AG08396 (cell line): ENCODE data around the gene SETBP1.
A peak's percentile ranks its signal among the peaks of the same experiment; 100 is the strongest.

ENCODE experiments used
- DNase-seq: peaks from one replicate; pipeline ENCODE4 v3.0.0; 2012; ENCODE audit warnings: low spot score, mixed read lengths

Gene SETBP1

DNA sequence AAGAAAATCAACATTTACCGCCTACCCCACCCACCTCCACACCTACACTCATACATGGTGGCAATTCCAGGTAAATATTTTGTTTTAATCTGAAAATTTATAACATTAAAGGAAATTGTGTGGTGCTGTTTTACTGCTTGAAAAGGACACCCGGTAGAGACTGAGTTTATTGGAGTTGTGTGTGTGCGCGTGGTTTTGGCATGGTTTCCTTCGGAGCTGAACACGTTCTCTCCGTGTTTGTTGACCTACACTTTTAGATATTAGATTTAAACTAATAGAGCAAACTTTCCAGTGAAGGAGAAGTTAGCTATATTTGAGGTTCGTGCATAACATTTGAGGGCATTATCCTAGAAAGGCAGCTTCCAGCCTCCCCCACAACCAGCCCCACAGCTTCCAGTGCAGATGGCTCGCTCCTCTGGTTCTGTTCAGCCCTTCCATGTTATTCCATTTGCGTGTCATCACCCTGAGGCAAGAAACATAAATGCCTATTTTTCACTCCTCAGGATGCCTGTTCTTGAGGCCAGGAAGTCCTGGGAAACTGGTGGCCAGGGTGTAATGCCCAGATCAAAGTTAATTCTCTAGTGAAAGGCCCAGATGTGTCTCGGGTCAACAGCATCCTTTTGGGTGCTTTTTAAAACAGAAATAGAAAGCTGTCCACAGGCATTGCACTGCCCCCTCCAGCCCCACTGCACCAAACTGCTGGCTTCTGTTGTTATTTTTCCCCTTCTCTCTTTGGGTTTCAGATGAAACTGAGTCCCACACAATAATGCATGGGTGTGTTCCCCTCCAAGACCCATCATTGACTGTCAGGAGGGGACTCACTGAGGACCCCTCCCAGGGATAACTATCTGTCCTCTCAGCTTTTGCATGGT, 190.2 kb downstream of the SETBP1 start:
- DNase-seq = no peak

DNA sequence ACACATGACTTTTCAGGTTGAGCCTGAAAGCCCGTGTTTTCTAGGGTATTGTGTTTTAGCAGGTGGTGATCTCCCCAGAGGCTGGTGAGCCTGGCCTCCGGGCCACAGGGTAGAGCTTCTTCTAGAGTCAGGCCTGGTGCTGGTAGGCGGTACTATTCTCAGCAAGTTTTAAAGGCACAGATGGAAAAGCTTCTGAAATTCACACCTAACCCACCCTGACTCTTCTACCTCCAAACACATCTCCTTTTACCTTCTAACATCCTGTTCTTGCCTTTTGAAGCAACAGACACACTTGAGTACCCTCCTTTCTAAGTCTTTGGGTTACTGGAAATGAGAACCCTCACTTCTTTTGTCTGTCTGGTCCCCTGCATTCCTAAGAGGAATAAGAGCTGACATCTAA, 191.1 kb downstream of the SETBP1 start:
- DNase-seq = no peak

DNA sequence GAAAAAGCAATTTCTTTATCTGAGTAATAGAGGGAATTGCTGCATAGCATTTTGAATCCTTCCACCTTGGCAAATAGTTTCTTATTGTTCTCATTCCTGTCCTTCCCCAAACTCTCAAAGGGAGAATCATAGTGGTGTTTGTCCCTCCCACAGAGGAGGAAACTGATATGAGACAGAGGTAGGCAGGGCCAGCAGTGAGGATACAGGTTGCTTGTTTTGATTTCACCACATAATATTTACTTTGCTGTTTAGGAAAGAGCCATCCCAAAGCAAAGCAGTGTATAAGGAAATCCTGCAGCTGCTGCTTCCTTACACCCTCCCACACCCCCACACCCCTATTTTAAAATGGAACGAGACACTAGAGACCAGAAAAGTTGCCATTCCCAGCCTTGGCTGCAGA, 195.3 kb downstream of the SETBP1 start:
- DNase-seq = no peak

DNA sequence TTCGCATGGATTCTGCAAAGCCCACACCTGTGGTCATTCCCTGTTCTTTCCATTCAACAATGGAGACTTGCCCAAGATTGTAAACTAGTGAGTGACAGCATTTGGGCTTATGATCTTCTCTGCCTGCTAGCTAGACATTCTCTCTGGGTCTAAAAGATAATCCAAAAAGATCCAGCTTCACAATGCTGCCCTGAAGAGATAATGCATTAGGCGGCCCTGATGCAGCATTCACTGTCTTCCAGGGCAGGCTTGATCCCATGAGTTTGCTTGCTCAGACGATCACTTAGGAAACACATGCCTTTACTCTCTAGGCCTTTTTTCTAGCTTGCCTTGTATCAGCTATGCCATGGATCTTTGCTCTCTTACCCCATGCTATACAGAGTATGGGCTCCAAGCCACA, 196.1 kb downstream of the SETBP1 start:
- no peak for DNase-seq

DNA sequence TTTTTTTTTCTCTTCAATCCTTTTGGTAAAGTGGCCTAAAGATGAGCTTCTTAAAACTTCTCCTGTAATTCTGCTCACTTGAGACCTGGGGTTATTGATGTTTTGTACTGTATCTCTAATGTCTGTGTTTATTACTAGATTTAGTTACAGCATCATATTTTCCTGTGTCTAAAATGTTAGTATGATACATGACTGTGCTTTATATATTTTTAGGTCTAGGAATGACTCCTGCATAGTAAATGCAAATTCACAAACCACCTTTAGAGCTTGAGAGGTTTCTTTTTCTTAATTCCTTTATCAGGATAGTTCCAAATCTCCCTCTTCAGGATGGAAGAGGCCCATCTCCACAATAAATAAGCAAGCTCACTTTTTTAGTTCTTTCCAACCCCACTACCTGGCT, 197.6 kb downstream of the SETBP1 start:
- no peak for DNase-seq

DNA sequence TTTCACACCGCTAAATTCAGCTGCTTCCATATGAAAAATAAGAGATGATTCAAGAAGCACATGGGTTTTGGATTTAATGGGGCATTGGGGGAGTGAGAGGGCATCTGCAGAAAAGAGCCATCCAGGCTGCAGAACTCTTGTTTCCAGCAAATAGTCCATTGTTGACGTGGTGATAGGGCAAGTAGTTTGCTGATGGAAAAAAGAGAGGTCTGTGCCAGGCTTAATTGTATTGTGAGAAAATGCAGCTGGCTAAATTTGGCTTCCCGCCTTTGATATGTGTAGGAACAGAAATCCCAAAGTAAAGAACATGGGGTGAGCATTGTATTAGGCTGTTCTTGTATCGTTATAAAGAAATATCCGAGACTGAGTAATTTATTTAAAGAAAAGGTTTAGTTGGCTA, 199.5 kb downstream of the SETBP1 start:
- DNase-seq = no peak

DNA sequence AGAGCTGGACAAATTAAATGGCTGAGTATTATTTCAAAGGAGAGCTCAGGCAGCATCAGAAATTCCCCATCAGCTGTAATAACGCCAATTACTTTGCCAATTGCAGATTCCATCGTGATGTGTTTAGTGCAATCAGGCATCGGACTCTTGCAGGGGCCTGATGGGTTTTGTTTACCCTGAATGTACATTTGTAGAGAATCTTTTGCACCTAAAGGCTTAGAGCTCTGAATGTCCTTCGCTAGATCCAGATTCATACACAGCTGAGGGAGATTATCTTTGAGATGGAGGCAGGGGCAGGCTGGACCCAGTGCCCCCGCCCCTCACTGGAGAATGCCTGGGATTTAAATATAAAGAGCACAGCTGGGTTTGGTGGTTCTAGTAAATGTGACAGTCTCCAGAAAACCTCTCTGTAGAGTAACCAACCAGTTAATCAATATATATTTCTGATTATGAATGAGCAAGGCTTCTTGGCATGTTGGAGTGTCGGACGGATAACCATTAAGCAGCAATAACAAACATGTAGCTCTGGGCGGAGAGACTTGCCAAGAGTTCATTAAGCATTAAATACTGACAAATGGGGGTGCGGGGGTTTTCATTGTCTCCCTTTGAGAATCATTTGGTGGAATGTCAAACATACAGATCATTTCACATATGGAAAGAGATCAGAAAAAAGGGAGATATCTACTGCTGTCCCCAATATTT, 200.9 kb downstream of the SETBP1 start:
- no peak for DNase-seq

DNA sequence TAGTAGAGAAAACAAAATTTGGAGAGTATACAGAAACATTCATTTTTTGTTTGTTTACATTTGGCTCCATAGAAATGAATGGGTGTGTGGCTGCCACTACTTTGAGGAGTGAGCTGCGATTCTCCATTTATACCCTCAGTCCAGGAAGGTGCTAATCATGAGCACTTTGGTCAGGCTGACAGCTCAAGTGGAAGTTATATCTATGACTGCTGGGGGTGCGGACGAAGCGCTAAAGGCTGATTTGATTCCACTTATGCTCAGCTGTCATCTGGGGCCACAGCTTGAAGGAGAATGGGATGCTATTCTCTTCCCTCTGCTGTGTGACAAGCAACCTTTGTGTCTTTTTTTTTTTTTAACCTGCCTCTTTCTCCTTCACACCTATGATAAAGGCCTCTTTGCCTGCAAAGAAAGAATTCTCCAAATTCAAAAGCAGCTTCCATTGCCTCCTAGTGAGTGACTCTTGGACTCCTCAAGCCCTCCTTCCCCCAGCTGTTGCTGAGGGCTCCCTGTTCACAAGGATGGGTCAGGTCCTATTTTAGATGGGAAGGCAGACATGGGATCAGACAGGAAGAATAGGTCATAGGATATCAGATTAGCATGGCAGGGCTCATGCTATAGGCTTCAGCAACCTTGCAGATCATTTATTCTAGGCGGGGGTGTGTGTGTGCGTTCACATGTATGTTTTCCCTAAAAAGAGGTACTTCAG, 201.6 kb downstream of the SETBP1 start:
- DNase-seq = no peak

DNA sequence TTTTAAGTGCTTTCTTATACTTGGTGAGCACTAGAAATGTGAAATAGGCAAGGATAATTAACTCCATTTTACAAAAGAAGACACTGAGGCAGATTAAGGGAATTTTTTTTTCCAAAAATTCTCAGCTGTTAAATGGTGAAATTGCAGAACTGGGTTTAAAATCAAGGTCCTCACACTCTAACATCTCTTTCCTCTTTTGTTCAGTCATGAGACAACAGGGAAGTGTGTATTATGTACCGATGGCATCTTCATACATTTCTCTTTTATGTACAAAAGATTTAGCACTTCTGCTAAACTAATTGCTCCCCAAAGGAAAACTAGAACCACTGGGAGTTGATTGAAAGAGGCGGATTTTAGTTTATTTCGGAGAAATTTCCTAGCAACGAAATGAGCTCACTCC, 203.0 kb downstream of the SETBP1 start:
- DNase-seq = no peak

DNA sequence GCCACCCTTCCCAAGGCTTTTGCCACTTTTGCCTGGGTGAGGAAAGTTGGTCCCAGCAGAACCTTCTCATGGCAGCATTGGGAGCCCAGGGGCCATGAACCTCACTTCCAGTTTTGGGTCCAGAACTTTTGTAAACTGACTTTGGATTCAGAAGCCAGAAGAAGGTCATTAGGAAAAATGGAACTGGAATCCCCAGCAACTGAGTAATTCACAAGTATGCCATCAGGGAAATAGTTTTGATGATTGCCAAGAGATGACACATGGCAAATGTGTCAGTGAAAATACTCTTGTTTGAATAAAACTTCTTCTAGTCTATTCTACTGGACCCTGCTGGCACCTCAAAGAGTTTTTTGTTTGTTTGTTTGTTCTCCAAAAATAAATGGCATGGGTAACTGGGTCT, 203.7 kb downstream of the SETBP1 start:
- DNase-seq = peak; percentile 18

DNA sequence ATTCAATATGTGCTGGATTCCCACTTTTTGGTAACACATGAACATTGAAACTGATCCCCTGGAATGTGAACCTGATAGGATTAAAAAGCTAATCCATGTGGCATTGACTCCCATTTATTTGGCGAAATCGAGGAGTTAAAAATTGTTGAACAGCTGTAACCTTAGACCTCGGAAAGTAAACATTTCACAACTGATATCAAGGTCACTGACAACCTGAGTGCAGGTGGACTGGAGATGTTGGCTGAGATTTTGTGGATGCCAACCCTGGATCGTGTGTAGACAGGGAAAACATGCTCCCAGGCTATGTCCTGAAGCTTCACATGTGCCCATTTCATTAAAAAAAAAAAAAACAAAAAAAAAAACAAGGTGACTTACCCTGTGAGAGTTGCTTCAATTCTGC, 204.8 kb downstream of the SETBP1 start:
- DNase-seq = no peak

DNA sequence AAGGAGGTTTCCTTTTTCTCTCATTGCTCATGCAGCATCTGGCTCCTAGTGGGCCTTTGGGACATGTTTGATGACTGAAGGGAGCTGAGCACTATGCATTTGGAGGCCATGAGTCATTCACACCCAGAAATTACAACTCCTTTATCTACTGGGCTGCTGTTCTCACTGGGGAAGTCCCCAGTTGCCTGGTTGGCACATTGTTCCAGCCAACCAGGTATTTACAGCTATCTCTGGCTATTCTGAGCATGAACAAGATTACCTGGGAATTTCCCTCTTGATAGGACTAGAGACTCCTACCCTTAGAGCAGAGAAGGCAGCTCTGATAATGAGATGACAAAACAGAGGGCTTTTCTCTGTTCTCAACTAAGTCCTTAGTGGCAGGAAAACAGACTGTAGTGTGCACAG, 206.5 kb downstream of the SETBP1 start:
- peak; percentile 13 for DNase-seq

DNA sequence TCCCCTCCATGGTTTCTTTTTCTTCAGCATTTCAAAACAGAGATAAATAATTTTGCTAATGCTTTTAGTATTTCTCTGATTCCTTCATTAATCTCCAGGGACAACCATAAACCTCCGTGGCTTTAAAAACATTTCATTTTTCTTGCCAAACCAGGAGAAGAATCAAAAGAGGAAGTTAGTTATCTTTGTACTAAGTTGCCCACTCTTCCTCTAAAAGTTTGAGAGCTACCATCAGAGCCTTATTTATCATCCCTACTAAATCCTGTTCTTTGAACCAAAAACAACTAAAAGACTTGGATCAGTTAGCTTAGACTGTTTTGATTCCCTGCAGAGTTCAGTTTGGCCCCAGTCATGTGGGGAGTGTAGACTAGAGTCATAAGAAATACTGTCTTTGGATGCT, 208.4 kb downstream of the SETBP1 start:
- no peak for DNase-seq

DNA sequence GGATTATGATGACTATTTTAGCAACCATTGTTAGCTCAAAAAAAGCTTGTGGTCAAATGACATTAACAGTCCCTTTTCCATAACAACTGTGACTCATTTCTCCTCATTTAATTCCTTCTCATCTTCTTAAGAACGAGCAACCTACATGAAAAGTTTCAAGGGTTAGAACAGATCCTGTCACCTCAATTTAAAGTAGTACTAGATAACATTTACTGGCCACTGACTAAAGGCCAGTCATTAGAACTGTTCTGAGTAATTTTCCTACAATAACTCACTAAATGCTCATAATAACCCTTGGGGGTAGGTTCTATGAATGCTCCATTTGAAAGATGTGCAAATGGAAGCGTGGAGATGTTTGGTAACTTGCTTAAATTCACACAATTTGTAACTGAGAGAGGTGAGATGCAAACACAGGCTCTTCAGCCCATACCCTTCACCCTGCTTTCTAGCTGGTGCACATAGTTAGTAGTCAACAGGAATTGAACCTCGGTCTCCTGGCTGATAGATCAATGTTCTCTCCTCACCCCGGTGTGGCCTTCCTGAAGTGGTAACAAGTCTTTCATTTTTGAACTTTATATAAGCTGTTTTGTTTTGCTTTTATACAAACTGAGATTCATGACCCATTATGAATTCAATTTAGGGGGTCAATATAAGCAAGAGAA, 212.5 kb downstream of the SETBP1 start:
- no peak for DNase-seq

DNA sequence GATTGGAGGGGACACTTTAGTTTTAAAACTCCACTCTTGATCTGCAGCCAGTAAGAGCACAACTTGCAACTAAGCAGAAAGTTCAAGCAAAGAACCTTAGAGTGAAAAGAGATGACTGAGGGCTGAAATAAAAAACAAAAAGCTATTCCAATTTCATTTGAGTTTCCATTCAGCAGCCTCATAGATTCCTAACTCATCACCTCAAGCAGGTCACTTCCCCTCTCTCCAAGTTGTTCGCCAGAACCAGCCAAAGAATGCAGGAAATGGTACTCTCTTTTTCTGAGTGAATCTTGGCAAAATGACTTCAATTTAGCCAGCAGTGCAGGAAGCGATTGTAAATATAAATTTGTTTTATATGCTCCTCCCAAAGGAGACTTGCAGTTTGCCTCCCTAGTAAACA, 213.3 kb downstream of the SETBP1 start:
- DNase-seq = no peak

DNA sequence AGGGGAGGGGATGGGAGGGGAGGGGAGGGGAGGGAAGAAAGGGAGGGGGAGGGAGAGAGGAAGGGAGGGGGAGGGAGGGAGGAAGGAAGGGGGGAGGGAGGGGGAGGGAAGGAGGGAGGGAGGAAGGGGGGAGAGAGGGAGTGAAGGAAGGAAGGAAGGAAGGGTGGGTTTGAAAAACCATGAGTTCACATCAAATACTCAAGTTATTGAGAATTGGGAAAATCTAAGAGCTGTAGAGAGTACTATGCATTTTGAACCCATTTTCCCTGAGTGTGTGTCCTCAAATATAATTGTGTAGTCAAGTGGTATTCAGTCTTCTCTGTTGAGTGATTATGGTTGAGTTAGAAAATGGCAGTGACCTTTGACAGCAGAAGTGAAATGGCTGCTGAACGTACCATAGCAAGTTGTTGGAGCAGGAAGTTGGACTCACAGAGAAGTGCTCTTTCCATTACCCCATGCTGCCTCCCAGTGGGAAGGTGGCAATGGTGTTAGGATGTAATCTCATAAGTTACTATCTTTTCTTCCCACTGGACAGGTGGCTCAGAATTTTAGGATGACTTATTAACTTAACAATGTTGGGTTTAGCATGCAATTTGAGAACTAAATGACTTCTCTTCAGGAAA, 214.6 kb downstream of the SETBP1 start:
- DNase-seq = peak; percentile 42

DNA sequence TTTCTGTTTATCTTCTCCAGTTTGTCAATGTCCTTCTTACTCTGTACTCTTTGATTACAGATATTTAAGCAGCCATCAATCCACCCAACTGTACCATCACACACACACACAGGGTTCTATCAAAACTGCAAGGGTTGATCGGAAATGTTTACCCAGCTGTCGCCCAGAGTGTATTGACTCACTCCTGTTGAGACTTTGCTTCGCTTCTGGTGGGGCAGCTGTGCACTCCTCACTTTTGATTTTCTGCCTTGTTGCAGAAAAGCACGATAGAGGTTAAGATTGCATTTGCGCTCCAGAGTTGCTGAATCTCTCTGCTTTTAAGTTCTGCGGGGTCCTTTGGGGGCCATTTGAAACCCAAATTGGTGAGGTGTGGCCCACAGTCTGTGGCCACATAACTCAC, 216.2 kb downstream of the SETBP1 start:
- no peak for DNase-seq

DNA sequence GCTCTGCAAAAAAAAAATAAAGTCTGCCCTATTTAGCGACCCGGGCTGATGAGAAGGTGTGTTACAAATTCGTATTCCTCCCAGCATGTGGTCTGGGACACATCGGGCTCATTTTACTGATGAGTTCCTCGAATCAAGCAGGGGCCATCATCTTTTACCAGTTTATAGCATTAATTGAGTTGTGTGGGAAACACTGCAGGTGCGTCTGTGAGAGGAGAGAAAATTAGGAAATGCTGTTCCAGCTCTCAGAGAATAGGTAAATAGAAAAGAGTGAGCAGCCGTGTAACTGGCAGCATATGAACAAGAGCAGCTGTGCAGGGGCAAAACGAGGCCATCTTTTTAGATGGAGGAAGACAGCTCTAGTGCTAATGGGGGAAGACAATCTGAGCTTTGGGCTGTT, 216.7 kb downstream of the SETBP1 start:
- no peak for DNase-seq

DNA sequence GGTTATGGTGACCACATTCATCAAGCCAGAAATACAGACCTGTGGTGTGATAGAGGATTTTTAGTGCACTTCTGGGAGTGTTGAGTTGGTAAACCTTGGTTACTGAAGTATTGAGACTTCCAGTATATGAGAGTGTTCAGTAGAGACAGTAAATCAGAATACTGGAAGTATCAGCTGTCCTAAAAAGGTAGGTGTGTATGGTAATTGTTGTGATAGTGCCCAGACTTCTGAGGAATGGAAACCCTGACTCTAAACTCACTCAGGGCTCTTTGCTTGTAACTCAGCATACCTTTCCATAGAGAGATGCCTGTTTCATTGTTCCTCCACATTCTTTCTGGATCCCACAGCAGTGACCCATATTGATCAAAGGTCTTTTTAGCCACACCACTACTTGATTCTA, 217.1 kb downstream of the SETBP1 start:
- no peak for DNase-seq

DNA sequence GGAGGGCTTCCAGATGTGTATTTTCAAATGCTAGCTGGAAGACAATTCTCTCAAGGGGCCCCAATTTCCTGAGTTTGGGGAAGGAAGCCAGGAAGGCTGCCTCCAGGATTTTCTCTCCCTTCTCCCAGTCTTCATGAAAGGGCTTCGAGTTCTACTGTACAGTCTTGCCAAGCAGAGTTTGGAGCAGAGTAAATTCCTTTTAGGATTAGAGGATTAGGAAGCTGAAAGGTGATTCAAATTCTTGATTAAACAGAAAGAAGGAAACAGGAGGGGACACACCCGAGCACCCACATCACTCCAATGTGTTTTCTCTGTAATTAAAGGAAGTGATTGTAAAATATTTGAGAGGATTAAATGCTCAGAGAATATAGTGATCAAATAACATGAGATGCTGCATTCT, 217.8 kb downstream of the SETBP1 start:
- DNase-seq = no peak

DNA sequence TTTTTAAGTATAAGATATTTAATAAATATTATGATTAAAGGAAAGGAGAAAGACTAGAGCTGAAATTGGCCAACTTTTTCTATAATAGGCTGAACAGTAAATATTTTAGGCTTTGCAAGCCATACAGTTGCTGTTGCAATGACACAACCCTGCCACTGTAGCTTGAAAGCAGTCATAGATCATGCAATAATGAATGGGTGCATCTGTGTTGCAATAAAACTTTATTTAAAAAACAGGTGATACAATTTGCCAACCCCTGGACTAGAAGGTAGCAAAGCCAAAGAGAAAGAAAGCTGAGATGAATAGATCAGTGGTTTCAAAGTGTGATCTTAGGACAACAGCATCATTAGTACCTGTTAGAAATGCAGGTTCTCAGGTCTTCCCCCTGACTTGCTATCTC, 219.1 kb downstream of the SETBP1 start:
- DNase-seq = no peak

DNA sequence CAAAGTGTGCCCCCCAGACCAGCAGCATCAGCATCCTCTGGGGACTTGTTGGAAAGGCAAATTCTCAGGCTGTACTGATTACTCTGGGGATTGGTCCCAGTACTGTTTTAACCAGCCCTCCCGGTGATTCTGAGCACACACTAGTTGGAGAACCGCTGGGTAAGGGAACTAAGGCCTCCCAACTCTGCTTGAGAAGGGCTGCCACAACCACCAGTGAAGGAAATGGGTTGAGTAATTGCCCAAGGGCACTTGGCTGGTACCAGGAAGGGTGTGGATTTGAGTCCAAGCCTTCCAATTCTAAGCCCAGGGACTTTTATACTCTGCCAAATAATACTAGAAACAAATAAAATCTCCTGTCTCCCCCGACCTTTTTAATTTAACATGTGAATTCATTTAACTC, 219.9 kb downstream of the SETBP1 start:
- DNase-seq = no peak
